Measurements from ENCODE around the gene SPANXA2.
"Not testable (repeated sequence)": the region's sequence is repeated elsewhere in the genome, so short reads cannot be mapped to it uniquely, and the experiment has no call there.

The SPANXA2 gene

GRCh38 chrX:141589408-141589807, at the start of gene SPANXA2:
SPANXA2 (plus strand) TSS chrX:141589708; CDS start chrX:141589768, 60 bp downstream.
- not testable (repeated sequence) for H3K4me1 Mint-ChIP-seq; H3K27me3 Mint-ChIP-seq (ENCODE audit: low read depth); H3K27ac Mint-ChIP-seq; H3K4me3 Mint-ChIP-seq; H3K9me3 Mint-ChIP-seq; H3K36me3 Mint-ChIP-seq (ENCODE audit: low read depth)

GRCh38 chrX:141542551-141542950, 47.0 kb upstream of the SPANXA2 start:
- H3K4me1 Mint-ChIP-seq; H3K9me3 Mint-ChIP-seq; H3K27me3 Mint-ChIP-seq (ENCODE audit: low read depth); H3K36me3 Mint-ChIP-seq (ENCODE audit: low read depth); H3K27ac Mint-ChIP-seq; H3K4me3 Mint-ChIP-seq: not testable (repeated sequence)

- not testable (repeated sequence) for H3K9me3 Mint-ChIP-seq; H3K27ac Mint-ChIP-seq; H3K36me3 Mint-ChIP-seq (ENCODE audit: low read depth); H3K4me3 Mint-ChIP-seq; H3K4me1 Mint-ChIP-seq; H3K27me3 Mint-ChIP-seq (ENCODE audit: low read depth)
Observed at GRCh38 chrX:141584638-141585037, 4.9 kb upstream of the SPANXA2 start, which contains the start of gene SPANXA1. SPANXA1 (minus strand) TSS chrX:141584738; CDS start chrX:141584678, 60 bp downstream.

- peak overlapping the region in 1 of 3 experiments; percentile 6 for H3K27ac Mint-ChIP-seq
- H3K9me3 Mint-ChIP-seq: peaks cover 10% of the 10 kb centered on the region
- TF ChIP-seq CTCF (IDR thresholded peaks at IDR 0.05; ENCODE audit: unreplicated experiment in 3 of 3): no peak
- H3K27me3 Mint-ChIP-seq (ENCODE audit: low read depth): no peaks in the 10 kb centered on the region
- H3K4me1 Mint-ChIP-seq: no peaks in the 10 kb centered on the region
- no peaks in the 10 kb centered on the region for H3K36me3 Mint-ChIP-seq (ENCODE audit: low read depth)
- no peak overlapping the region for H3K4me3 Mint-ChIP-seq
Observed at GRCh38 chrX:141609111-141609510, 19.6 kb downstream of the SPANXA2 start.

- H3K9me3 Mint-ChIP-seq: peaks cover 12% of the 10 kb centered on the region
- no peaks in the 10 kb centered on the region for H3K27me3 Mint-ChIP-seq (ENCODE audit: low read depth)
- H3K36me3 Mint-ChIP-seq (ENCODE audit: low read depth): no peaks in the 10 kb centered on the region
- no peaks in the 10 kb centered on the region for H3K4me1 Mint-ChIP-seq
- TF ChIP-seq CTCF (IDR thresholded peaks at IDR 0.05; ENCODE audit: unreplicated experiment in 3 of 3): no peak
- no peak overlapping the region for H3K27ac Mint-ChIP-seq
- H3K4me3 Mint-ChIP-seq: no peak overlapping the region
Observed at GRCh38 chrX:141619336-141619735, 29.8 kb downstream of the SPANXA2 start.

GRCh38 chrX:141632124-141632523, 42.6 kb downstream of the SPANXA2 start:
- H3K9me3 Mint-ChIP-seq: peaks cover 21% of the 10 kb centered on the region
- no peak for TF ChIP-seq CTCF (IDR thresholded peaks at IDR 0.05; ENCODE audit: unreplicated experiment in 3 of 3)
- no peak overlapping the region for H3K27ac Mint-ChIP-seq
- H3K27me3 Mint-ChIP-seq (ENCODE audit: low read depth): no peaks in the 10 kb centered on the region
- H3K4me3 Mint-ChIP-seq: no peak overlapping the region
- no peaks in the 10 kb centered on the region for H3K4me1 Mint-ChIP-seq
- no peaks in the 10 kb centered on the region for H3K36me3 Mint-ChIP-seq (ENCODE audit: low read depth)

GRCh38 chrX:141638550-141638949, 49.0 kb downstream of the SPANXA2 start:
- Mint-ChIP-seq H3K9me3 (peaks cover 27% of the 10 kb centered on the region), H3K27ac (no peak overlapping the region), H3K4me1 (no peaks in the 10 kb centered on the region), H3K36me3 (ENCODE audit: low read depth) (no peaks in the 10 kb centered on the region), H3K4me3 (no peak overlapping the region), H3K27me3 (ENCODE audit: low read depth) (no peaks in the 10 kb centered on the region)
- TF ChIP-seq CTCF (IDR thresholded peaks at IDR 0.05; ENCODE audit: unreplicated experiment in 3 of 3): no peak

All from nephron (organoid).